NCI-H82 treated with DMSO at 0.1 percent for 48 hours (cell line): ENCODE results near the gene CHRM1.

Source experiments
- DNase-seq: peaks from one replicate; lab custom pipeline; 2025; ENCODE audit not compliant: unreplicated experiment; lab: John Stamatoyannopoulos, UW

The CHRM1 gene

GRCh38 chr11:62908468-62909072 lies 12.6 kb downstream of the CHRM1 start:
- DNase-seq: no peak

DNA sequence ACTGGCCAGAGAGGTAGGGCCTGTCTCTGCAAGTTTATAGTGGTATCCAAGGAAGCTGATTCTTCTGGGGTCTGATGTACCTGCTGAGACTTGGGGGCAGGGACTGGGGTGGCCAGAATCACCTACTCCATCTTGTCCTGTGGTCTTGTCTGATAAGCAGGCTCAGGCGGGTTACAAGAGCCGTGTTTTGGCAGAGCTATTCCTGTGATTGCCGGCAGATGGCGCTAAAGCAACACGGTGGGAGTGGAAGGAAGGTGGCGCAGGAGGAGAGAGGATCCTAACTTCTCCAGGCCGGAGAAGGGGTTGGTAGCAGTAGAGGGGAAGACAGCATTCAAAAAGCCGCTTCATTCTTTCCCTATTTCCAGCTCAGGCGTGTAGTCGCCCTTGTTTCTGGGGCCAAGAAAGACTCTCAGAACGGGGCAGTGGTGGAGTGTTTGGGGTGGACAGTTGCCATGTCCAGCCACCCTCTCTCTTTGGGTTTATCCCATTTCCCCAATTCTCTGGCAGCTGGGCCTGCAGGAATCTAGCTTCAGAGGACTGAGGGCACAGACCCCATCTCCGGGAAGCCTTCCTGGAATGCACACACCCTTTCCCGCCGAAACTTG lies 15.1 kb downstream of the CHRM1 start:
- DNase-seq: peak; percentile 36

GRCh38 chr11:62905296-62905695 lies 15.9 kb downstream of the CHRM1 start:
- no peak for DNase-seq

DNA sequence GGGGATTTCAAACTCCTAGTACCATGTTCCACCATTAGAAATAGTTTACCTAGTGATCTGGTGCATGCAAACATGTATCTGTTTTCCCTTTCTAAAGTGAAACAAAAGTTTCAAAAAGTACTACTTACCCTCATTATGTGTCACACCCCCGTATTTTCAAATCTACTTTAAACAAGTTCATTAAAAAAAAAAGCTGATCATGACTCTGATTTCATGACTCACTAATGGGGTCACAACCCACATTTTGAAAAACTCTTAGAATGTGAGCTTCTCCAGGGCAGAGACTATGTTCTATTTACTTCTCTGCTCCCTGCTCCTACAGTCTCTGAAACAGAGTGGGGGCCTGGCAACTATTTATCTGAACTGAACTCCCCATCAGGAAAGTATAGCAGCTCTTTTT lies 18.2 kb downstream of the CHRM1 start:
- no peak for DNase-seq

GRCh38 chr11:62898027-62898426 lies 23.1 kb downstream of the CHRM1 start:
- no peak for DNase-seq

DNA sequence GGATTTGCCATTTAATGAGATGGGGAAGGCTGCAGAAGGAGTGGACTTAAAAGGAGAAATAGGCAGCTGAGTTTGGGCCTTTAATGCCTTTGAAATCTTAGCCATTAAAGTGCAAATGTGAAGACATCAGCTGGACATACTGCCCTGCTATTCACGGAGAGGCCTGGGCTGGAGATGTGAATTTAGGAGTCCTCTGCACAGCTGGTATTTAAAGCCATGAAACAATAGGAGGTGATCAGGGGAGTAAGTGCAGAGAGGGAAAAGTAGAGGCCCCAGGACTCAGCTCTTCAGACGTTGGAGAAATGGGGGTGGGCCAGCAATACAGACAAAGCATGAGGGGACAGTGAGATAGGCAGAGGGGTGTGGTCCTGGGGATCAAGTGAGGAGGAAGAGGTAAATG lies 23.9 kb downstream of the CHRM1 start:
- DNase-seq: no peak

DNA sequence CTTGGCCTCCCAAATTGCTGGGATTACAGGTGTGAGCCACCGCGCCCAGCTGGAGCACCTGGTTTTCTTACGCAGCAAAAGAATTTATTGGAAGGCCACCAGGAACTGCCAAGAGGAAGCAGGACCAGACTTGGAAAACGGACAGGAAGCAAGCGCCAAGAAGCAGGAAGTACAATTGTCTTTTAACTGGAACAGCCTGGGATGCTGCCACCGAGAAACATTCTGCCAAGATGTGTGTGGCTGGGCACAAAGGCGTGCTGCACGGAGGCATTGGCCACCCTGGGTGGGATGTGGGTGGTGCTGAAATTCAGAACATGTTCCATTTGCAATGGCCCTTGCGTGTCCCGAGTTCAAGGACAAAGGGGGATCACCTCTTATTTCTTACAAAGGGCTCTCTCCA lies 25.1 kb downstream of the CHRM1 start:
- DNase-seq: no peak

GRCh38 chr11:62895501-62895900 lies 25.7 kb downstream of the CHRM1 start:
- no peak for DNase-seq

GRCh38 chr11:62892077-62892922 lies 28.9 kb downstream of the CHRM1 start:
- no peak for DNase-seq

DNA sequence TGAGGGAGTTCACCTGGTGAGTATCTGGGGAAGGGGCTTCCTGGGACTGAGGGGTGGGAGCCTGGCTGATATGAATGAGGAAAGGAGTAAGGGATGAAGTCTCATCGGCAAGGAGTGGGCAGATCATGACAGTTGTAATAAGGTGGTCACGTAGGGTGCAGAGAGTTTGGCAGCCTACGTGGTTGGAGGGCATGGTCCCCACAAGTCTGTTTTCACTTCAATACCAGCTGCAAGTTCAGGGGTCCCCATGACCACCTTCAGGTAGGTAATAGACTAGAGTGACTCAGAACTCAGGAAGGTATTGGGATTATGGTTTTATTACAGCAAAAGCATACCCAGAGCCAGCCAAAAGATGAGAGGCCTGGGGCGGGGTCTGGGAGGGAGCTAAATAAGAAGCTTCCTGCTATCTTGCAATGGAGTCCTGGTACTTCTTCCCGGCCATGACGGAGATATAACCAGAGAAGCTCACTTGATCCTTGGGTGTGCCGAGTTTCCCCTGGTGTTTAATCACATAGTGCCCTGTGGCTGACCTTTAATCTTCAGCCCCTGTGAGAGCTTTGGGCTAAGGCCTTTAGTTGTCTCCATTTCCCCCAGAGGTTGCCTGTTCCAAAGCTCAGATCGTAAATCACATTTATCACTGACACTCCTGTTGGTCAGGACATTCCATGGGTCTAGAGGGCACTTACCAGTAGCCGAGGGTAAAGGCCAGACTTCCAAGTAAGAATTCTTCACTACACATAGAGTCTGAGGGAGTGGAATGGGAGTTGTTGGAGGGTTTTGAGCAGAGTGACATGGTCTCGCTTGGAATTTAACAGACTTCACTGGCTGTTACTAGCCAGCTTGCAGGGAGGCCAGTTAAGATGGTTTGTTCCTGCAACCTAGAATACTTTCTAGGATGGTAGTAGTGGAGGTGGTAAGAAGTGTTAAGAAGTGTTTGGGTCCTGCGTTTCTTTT lies 31.4 kb downstream of the CHRM1 start:
- no peak for DNase-seq

DNA sequence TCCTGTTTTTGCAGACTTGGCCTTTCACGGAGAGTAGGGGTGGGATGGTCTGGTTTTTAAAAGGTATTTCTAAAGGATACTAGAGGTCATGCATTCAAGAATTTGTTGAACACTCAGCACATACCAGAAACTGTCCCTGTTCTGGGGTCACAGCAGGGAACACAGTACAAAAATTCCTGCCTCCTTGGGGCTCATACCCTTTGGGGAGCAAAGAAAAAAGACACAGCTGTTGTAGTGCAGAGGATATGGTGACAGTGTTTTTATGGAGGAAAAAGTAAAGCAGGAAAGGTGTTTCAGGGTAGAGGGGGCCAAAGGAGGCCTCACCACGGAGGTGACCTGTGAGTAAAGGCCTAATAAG lies 32.1 kb downstream of the CHRM1 start:
- no peak for DNase-seq

DNA sequence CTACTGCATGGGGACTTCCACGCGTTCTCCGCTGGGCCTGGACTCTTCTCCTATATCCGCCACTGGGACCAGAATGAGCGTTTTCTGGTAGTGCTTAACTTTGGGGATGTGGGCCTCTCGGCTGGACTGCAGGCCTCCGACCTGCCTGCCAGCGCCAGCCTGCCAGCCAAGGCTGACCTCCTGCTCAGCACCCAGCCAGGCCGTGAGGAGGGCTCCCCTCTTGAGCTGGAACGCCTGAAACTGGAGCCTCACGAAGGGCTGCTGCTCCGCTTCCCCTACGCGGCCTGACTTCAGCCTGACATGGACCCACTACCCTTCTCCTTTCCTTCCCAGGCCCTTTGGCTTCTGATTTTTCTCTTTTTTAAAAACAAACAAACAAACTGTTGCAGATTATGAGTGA lies 32.8 kb downstream of the CHRM1 start:
- no peak for DNase-seq

GRCh38 chr11:62885137-62885750 lies 35.9 kb downstream of the CHRM1 start:
- DNase-seq: no peak

- no peak for DNase-seq
Measured at GRCh38 chr11:62883673-62884072, 37.5 kb downstream of the CHRM1 start.

GRCh38 chr11:62882788-62883501 lies 38.2 kb downstream of the CHRM1 start:
- no peak for DNase-seq

DNA sequence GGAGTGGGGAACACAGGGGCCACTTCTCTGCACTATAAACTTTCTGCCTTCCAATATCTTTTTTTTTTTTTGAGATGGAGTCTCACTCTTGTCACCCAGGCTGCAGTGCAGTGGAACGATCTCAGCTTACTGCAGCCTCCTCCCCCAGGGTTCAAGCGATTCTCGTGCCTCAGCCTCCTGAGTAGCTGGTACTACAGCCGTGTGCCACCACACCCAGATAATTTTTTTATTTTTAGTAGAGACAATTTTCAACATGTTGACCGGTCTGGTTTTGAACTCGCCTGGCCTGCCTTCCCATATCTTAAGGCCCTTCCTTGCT lies 38.8 kb downstream of the CHRM1 start:
- no peak for DNase-seq

DNA sequence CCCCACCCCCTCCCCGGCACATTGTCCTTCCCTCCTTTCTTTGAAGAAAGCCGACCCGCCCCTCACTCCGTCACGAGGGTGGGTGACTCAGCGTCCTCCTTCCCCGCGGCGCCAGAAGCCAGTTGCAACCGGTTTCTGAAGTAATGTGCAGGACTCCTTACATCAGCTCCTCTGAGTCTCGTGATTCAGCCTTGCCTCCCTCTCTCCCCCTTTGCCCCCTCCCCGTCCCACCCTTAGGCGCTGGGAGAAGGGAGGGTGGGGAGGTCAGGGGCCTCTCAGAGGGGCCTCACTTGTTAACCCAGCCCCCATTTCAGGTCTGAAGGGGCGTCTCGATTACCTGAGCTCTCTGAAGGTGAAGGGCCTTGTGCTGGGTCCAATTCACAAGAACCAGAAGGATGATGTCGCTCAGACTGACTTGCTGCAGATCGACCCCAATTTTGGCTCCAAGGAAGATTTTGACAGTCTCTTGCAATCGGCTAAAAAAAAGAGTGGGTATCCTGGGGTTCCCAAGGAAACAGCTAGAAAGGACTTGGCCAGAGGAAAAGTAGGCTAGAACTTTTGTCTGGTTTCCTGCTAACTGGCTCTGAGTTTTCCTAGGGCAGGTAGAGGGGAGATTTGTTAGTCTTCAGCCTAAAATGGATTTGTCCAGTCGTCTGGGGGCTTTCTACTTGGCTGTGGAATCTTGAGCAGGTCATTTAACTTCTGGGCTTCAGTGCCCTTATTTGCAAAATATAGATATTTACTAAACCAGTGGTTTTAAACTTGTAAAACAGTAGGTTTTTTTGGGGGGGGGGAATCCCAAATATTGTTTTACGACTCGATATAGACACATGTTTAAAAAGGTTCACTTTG lies 39.4 kb downstream of the CHRM1 start:
- DNase-seq: peak; percentile 54

DNA sequence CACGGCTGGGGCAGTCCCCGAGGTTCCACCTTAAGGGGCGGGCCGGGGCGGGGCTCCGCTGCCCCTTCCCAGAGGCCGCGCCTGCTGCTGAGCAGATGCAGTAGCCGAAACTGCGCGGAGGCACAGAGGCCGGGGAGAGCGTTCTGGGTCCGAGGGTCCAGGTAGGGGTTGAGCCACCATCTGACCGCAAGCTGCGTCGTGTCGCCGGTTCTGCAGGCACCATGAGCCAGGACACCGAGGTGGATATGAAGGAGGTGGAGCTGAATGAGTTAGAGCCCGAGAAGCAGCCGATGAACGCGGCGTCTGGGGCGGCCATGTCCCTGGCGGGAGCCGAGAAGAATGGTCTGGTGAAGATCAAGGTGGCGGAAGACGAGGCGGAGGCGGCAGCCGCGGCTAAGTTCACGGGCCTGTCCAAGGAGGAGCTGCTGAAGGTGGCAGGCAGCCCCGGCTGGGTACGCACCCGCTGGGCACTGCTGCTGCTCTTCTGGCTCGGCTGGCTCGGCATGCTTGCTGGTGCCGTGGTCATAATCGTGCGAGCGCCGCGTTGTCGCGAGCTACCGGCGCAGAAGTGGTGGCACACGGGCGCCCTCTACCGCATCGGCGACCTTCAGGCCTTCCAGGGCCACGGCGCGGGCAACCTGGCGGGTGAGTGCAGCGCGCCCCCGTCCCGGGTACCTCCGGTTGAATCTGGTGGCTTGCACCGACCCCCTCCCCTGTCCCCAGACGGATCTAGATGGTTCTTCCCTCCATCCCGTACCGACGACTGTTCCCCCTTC lies 40.2 kb downstream of the CHRM1 start, which contains the start of gene SLC3A2:
TSS of gene SLC3A2 (plus strand) at position 94 of the 776 bp plus-strand sequence. CDS start at position 222, 128 bp downstream.
- DNase-seq: peak; percentile 36
